GM21786 (cell line): Measurements from ENCODE around the gene USF1.
"Not testable (repeated sequence)": the region's sequence is repeated elsewhere in the genome, so short reads cannot be mapped to it uniquely, and the experiment has no call there.

Source experiments
- ATAC-seq: cut with Tn5 transposase; IDR thresholded peaks from one replicate; pipeline ENCODE4 v1.9.1; 2021; ENCODE audit not compliant: unreplicated experiment

USF1 gene

DNA sequence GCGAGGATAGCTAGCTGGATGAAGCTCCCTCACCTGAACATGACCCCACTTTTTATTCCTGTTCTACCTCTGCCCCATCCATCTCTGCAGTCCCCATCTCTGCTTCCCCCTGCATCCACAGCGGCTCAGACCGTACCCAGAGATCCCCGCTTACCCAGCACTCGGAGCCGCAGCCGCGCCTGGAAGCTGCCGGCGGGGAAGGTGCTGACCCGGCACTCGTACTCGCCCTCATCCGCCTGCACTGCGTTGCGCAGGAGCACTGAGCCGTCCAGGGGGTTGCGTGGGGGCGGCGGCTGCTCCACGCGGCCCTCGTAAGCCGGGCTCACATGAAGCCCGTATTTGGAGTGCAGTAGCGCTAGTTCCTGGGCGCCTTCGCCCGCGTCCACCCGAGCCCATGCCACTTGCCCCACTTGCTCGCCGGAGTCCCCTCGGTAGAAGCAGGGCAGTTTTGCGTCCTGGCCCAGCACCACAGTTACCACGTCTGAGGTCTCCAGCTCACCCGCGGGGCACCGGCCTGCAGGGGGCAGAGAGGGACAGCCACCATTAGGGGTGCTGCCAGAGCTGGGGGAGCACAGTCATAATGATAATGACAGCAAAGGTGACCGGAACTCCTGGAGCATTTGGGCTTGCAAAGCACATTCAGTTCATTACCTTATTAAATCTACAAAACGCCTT is 33.8 kb upstream of the USF1 start:
- ATAC-seq = no peak

DNA sequence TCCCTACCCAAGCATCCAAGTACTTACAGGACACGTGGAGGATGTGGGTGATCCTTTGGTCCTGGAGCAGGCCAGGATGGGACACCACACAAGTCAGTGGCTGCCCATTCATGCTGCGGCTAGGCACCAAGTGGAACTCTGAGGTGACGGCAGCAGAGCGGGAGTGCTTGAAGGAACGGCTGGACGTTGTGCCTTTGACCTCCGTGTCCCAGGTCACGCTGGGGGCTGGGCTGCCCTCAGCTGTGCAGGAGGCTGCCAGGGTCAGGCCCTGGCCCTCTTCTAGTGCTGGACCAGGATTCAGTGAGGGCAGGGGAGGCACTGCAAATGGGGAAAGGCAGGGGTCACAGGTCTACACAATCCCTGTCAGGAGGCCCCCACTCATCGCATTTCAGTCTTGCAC is 31.6 kb upstream of the USF1 start:
- no peak for ATAC-seq

DNA sequence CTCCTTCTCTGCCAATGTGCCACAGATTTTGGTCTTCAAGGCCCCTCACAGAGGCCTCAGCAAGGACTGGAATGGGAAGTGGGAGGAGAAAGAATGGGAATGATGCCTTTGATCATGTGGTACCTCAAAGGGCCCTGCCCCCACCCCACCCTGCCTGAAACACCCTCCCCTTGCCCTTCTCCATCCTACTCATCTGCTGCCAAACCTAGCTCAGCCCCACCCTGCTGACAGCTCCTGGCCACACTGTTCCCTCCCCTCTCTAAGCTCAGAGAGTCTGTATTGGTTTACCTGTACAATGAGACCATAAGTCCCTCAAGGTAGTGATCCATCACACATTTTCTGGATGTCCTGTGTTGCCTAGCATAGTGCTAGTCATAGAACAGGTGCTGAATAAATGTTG is 30.6 kb upstream of the USF1 start:
- ATAC-seq = no peak

DNA sequence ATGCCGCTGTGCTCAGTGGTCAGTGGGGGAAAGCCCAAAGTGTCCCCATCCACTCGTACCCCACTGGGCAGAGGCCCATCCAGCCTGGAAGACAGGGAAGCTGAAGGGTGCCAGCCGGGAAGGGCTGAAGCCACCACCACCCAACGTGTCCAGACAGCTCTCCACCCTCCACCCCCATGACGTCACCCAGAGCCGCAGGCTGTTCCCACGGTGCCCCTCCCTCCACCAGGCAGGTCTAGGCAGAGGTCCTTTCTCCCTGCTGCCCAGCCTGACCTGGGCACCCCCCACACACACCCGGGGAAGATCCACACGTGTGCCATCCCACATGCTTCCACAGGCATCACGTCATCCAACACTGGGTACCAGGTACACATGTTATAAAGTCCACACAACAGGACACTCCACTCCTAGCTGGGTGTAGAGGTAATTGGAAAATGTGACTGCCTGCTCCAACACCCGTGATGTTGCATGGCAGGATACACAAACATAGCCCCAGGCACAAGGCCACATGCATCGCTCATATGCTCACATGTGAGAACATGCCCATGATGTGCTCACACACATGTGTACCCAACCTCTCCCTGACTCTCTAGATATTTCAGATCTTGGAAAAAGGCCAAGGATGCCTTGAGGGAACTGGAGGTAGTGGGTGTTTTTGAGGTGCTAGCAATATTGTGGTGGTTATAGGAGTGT is 29.0 kb upstream of the USF1 start:
- ATAC-seq = no peak

DNA sequence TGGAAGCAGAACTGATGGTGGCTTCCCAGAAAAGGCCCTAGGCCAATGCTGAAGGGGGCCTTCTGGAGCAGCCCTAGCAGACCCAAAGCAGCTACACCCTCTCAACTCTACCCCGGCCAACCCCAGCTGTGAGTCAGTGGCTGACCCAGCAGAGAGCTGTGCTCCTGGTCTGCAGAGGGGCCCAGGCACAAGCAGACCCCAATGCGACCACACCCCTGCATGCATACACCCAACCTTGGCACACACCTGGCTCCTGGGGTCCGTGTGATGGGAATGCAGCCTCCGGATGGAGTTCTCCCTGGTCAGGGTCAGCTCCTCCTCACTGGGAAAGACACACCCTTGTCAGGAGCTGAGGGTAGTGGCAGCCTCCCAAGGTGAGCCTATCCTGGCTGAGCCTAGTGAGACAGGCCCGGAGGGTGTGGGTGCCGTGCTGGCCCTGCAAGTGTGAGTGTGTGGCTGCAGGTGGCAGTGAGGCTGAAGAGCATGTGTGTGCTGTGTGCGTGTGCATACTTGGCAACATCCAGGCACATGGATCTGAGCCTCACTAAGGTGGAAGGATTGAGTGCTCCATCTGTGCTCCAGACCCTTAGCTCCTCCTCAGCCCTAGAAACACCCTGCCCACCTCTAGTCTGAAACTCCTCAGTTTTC is 27.8 kb upstream of the USF1 start:
- ATAC-seq = no peak

DNA sequence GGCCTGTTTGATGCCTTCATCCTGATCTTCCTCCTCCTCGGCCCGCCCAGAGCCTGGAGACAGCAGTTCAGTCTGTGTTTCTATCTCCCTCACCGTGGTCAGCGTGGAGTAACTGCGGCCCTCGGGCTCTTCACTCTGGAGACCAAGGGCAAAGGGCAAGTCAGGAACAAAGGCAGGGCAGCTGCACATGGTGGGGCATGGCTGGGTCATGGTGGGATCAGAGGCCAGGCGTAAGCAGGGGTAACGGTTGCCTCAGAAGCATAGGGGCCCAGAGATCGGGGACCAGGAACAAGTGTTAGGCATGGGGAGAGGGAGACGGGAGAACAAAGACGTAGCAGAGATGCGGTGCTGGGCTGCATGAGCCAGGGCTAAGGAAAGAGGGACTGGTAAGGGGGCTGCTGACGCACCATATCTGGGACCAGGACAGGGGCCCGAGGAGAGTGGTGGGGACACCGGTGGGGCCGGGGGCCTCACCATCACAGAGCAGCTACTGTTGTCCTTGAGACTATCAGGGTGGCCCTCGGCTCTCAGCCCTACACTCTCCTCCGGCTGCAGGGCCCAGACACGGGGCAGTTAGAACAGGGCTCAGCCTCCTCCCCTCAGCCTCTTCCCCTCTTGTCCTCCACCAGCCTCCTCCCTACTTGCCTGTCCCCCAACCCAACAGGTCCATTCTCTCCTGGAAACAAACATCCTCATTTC is 27.1 kb upstream of the USF1 start:
- no peak for ATAC-seq

DNA sequence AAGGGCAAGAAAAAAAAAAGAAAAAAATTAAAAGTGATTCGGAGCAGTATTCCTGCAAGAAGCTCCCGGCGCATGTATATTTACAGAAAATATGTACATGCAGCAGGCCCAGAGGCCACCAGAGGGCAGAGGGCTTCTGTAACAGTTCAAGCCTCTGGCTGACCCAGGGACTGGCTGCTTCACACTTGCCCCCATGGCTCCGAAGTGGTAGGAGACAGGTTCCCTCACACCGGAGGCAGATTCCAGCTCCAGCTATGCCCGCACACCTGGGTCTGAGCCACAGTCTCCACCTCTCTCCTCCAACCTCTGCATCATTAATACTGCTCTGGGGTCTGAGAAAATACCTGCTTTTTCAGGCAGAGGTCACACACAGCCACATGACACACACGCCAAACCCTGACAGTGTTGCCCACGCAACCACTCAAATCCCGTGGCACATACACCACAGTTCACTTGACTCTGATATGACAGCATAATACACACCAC is 26.2 kb upstream of the USF1 start:
- no peak for ATAC-seq

DNA sequence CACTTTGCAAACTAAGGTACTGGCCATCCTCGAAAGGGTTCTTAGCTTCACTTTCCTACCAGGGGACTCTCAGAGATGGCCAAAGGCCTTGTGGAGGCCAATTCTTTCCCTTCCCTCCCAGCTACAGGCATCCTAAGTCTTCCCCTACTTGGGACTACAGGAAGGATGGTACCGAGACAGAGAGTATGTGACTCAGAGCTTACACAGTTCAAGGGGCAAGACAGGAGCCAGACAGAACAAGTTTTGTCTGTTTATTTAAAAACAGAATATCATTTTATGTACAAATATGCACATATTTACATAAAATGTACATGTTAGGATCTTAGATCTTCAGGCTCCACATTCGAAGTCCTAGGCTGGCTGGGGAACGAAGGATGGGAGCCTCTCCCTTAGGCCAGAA is 25.0 kb upstream of the USF1 start:
- no peak for ATAC-seq

DNA sequence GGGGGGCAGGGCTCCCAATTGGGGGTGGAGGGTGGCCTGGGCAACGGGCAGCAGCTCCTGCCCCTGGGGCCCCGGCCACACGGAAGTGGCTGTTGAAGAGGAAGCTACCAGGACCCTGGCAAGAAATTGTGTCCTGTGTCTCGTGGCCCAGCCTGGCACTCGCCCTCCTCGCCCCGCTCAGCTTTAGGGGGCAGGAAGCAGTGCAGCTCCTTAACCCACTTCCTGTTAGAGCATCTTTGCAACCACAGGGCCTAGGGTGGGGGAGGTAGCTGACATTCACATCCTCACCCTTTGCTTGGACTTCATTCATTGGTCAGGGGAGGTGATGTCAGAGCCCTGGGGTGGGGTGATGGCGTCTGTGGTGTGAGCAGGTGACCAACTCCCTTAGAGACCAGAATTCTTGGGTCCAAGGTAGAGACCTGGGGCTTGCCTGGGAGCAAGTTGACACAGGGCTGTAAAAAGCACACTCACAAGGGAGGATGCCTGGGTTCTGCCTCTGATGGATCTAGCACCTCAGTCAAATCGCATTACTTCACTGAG is 24.0 kb upstream of the USF1 start, which contains the start of gene ARHGAP30:
TSS of gene ARHGAP30 (minus strand) at position 161 of the 540 bp plus-strand sequence. CDS start 267 bp downstream, outside the sequence.
- peak; percentile 81 for ATAC-seq

DNA sequence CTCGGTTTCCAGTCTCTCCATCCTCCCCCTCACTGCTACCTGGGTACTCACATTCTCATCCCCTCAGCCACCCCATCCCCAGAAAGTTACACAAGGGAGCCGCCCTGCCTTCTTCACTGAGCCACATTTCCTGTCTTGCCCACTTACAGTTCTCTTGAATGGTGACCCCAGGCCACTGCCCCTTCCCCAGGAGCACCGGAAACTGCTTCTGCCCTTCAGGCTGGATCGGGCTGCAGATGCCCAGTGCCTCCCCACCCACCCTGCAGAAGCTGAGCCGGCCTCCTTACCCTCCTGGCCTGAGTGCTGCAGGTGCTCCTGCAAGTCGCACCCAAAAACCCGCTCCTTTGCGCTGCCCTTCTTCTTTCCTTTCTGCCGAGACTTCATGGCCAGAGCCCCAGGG is 23.5 kb upstream of the USF1 start:
- ATAC-seq = no peak

DNA sequence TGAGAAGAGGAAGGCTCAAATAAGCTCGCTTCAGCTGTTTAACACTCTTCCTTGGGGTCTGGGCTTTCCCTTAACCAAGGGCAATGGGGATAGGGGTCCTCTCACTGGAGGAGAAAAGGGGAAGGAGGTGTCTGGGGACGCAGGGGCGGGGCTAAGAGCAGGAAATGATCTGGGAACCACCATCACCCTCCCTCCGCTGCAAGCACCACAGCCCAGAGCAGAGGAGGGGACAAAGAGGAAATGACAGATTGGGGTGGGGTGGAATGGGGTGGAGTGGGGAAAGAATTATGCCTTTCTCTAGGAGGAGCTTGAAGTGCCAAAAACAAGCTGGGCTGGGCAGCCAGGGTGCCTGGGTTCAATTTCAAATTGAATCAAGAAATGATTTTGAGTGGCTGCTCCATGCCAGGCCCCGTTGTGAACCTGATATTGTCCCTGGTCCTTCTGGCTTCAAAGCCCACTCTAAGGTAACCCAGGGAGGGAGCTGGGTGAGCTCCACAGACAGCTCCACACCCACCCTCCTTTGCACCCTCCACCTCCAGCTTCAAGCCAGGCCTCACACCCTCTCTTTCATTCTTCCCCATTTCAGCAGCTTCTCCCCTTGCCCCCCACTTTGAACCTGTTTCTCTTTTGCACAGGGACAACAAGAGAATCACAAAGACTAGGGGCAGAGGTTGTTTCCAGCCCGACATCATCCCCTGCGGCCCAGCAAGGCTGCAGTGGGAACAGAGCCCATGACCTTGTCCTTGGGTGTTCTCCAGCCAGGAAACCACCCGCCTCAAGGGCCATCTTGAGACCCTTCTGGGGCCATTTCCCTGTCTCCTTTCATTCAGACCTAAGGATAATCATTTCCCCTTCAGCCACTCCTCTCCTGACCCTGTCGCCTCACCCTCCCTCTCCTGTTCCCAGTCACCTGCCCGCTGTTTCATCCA is 22.8 kb upstream of the USF1 start:
- ATAC-seq = peak; percentile 53

DNA sequence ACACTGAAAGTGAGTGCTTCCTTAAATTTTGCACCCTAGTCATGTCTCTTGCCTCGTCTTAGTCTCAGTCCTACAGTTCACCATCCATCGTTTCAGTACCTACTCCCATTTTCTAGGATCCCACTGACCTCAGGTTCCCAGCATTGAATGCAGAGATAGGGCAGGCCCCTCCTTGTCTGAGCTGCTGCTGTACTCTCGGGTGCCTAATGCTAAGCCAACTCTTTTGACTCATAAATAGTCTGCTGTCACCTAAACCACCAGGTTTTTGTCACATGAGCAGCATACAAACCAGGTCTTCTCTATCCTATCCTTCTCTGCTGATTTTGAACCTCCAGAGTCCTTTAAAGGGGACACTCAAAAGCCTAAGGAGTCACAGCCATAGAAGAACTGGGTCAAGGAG is 20.9 kb upstream of the USF1 start:
- ATAC-seq = no peak

DNA sequence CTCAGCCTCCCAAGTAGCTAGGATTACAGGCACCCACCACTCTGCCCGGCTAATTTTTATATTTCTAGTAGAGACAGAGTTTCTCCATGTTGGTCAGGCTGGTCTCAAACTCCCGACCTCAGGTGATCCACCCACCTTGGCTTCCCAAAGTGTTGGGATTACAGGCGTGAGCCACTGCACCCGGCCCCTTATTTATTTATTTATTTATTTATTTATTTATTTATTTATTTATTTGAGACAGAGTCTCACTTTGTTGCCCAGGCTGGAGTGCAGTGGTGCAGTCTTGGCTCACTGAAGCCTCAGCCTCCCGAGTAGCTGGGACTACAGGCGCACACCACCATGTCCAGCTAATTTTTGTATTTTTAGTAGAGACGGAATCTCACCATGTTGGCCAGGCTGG is 19.9 kb upstream of the USF1 start:
- ATAC-seq = not testable (repeated sequence)

DNA sequence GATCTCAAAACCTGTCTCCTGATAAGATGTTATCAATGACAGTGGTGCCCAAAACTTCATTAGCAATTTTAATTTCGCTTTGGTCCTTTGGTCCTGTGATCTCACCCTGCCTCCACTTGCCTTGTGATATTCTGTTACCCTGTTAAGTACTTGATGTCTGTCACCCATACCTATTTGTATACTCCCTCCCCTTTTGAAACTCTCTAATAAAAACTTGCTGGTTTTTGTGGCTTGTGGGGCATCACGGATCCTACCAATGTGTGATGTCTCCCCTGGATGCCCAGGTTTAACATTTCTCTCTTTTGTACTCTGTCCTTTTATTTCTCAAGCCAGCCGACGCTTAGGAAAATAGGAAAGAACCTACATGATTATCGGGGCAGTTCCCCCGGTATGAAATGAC is 18.2 kb upstream of the USF1 start:
- not testable (repeated sequence) for ATAC-seq

DNA sequence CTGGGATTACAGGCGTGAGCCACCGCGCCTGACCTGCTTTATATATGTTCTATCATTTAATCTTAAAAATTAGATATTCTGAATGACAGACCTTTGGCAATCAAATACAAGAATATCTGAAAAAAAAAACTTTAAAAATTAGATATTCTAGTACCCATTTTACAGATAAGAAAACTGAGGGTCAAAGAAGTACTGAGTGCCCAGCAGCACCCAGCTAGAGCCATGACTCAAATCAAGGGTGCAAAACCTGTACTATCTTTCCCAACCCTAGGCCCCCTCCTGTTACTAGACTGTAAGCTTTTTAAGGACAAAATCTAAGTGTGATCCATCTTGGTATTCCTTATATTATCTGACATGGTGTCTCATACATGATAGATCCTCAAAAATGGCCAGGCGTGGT is 15.6 kb upstream of the USF1 start:
- ATAC-seq = no peak

DNA sequence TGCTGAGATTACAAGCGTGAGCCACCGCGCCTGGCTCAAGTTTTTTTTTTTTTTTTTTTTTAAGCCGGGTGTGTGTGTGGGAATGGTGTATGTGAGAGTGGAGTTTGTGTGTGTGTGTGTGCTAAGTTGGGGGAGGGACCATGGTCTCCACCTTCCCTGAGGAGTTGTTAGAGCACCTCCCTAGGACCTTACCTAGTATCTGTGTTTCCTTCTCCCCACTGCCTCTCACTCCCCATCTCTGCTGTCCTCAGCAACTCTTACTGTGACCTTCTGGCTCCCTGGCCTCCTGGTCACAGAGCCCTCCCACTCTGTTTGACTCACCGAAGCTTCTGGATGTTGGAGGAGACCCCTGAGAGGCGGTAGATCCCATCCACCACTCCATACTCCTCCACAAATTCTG is 13.5 kb upstream of the USF1 start:
- ATAC-seq = no peak

DNA sequence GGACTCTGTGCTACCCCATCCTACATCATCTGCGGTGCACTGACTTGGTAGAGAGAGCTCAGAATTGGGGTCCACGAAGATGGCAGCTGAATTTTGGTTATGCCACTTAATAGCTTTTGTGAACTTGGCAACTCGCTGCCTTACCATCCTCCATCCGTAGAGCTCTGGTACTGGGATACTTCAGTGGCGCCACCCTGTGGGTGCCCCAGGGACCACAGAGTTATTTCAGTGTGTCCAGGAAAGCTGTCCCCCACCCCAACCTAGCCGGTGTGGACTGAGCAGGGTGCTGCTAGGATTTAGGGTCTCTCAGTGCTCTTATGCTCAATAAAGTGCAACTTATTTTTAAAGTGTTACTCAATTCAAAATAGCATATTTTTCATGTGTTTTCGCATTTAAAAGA is 9.0 kb upstream of the USF1 start:
- no peak for ATAC-seq

DNA sequence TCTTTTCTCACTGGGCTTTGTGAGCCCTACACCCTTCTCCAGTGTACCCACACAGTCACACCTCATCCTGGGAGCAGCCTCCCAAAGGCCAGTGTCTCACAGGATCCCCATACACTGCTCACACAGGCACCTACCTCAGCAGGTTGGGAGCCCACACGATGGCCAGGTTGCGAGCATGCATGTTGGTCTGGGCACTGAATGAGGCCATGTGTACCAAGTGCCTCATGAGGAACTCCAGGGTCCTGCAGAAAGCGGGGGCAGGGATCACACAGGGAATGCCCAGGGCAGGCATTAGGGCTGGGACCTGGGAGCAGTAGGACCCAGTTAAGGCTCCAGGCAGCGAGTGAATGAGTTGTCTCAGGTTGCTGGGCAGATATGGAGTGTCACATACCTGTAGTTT is 8.5 kb upstream of the USF1 start:
- no peak for ATAC-seq

DNA sequence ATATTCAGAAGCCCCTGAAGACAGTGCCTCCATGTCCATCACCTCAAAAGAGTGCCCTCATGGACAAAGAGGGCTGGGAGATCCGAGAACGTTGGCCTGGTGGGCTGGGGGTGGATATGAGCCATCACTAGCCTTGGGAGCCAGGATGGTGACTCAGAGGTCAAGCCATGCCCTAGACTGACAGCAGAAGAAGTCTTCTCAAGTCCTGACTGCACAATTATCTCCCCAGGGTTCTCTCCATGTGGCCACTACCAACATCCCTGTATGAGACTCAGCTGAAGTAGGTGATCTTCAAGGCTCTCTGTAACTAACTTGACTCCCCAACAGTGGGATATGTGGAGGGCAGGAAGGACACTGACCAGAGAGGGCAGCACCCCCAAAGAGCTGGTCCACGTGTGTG is 7.1 kb upstream of the USF1 start:
- no peak for ATAC-seq

DNA sequence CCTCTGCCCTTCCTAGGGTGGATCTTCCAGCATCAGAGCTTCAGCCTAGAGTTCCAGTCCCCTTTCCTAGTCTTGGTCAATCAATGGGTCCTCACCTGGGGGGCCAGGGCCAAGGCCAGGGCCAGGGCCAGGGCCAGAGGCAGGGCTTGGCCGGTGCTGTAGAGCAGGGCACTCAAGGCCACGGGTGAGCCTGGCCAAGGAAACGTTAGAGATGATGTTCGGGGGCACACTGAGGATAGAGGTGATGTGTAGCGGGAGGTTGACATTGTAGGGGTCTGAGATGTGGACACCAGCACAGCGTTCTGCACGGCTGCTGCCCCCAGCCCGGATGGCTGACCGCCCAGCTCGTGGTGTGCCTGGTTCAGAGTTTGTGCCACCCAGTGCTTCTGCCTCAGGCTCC is 5.4 kb upstream of the USF1 start:
- no peak for ATAC-seq
